Measurements from ENCODE around the gene SETD7.
A peak's percentile ranks its signal among the peaks of the same experiment; 100 is the strongest.

SETD7 gene

GRCh38 chr4:139556071-139556723, at the start of gene SETD7:
TSS of gene SETD7 (minus strand) at chr4:139556219. CDS start at chr4:139556137, 82 bp downstream.
- H4K20me1 ChIP-seq (ENCODE audit: insufficient read depth, low read length): peaks cover 23% of the 10 kb centered on the region; the same call in 1 of the 2 replicates
- H3K79me2 ChIP-seq (ENCODE audit: low read length): peaks cover 44% of the 10 kb centered on the region
- H2AFZ ChIP-seq (ENCODE audit: low read length): peak within 1 kb of the TSS; percentile 74
- H3K9me2 ChIP-seq (replicated peaks; ENCODE audit: insufficient read depth, low read length): no peaks in the 10 kb centered on the region
- peak; percentile 82 for DNase-seq
- no peaks in the 10 kb centered on the region for H3K27me3 ChIP-seq (replicated peaks; ENCODE audit: insufficient read depth, low read length)
- peak within 1 kb of the TSS; percentile 93 for H3K4me3 ChIP-seq (ENCODE audit: low read length)
- TF ChIP-seq CTCF (IDR thresholded peaks at IDR 0.05; ENCODE audit: low read length) (no peak), EZH2 (optimal IDR thresholded peaks at IDR 0.05; ENCODE audit: low read depth, low read length) (no peak), EZH2phosphoT487 (IDR thresholded peaks at IDR 0.05; ENCODE audit: low read length) (no peak)
- peak within 1 kb of the TSS; percentile 94 for H3K4me2 ChIP-seq (ENCODE audit: low read depth, low read length)
- peaks cover 18% of the 10 kb centered on the region for H3F3A ChIP-seq (ENCODE audit: insufficient read depth, low read length)
- peak within 1 kb of the TSS; percentile 89 for H3K27ac ChIP-seq (ENCODE audit: low read length)
- no peaks in the 10 kb centered on the region for H3K36me3 ChIP-seq (replicated peaks; ENCODE audit: insufficient read depth, low read length)
- peak within 1 kb of the TSS; percentile 96 for H3K9ac ChIP-seq (ENCODE audit: low read length)
- H3K9me3 ChIP-seq (replicated peaks; ENCODE audit: insufficient read depth, low read length): no peaks in the 10 kb centered on the region
- peaks cover 22% of the 10 kb centered on the region for H3K4me1 ChIP-seq (ENCODE audit: low read length)

- H3K79me2 ChIP-seq (ENCODE audit: low read length): no peaks in the 10 kb centered on the region
- no peaks in the 10 kb centered on the region for H3K9me2 ChIP-seq (replicated peaks; ENCODE audit: insufficient read depth, low read length)
- no peak overlapping the region for H3K27ac ChIP-seq (ENCODE audit: low read length)
- H3F3A ChIP-seq (ENCODE audit: insufficient read depth, low read length): peaks cover 6% of the 10 kb centered on the region; the same call in 1 of the 2 replicates
- H3K27me3 ChIP-seq (replicated peaks; ENCODE audit: insufficient read depth, low read length): no peaks in the 10 kb centered on the region
- H3K4me2 ChIP-seq (ENCODE audit: low read depth, low read length): no peak overlapping the region
- H3K4me3 ChIP-seq (ENCODE audit: low read length): no peak overlapping the region
- H3K9me3 ChIP-seq (replicated peaks; ENCODE audit: insufficient read depth, low read length): no peaks in the 10 kb centered on the region
- peaks cover 23% of the 10 kb centered on the region for H3K4me1 ChIP-seq (ENCODE audit: low read length)
- H3K9ac ChIP-seq (ENCODE audit: low read length): no peak overlapping the region
- no peak for TF ChIP-seq EZH2 (optimal IDR thresholded peaks at IDR 0.05; ENCODE audit: low read depth, low read length)
- no peak for TF ChIP-seq EZH2phosphoT487 (IDR thresholded peaks at IDR 0.05; ENCODE audit: low read length)
- TF ChIP-seq CTCF (IDR thresholded peaks at IDR 0.05; ENCODE audit: low read length): no peak
- DNase-seq: no peak
- H3K36me3 ChIP-seq (replicated peaks; ENCODE audit: insufficient read depth, low read length): no peaks in the 10 kb centered on the region
- no peak overlapping the region for H2AFZ ChIP-seq (ENCODE audit: low read length)
- no peaks in the 10 kb centered on the region for H4K20me1 ChIP-seq (ENCODE audit: insufficient read depth, low read length)
Measured at GRCh38 chr4:139605516-139605915, 49.5 kb upstream of the SETD7 start.

GRCh38 chr4:139603576-139604410, 47.8 kb upstream of the SETD7 start:
- DNase-seq: peak; percentile 86
- H3K27me3 ChIP-seq (replicated peaks; ENCODE audit: insufficient read depth, low read length): no peaks in the 10 kb centered on the region
- H3K9me2 ChIP-seq (replicated peaks; ENCODE audit: insufficient read depth, low read length): no peaks in the 10 kb centered on the region
- no peaks in the 10 kb centered on the region for H3K79me2 ChIP-seq (ENCODE audit: low read length)
- H3K4me3 ChIP-seq (ENCODE audit: low read length): no peak overlapping the region
- TF ChIP-seq CTCF (IDR thresholded peaks at IDR 0.05; ENCODE audit: low read length) (peak; percentile 78), EZH2phosphoT487 (IDR thresholded peaks at IDR 0.05; ENCODE audit: low read length) (no peak)
- H4K20me1 ChIP-seq (ENCODE audit: insufficient read depth, low read length): no peaks in the 10 kb centered on the region
- H3K4me2 ChIP-seq (ENCODE audit: low read depth, low read length): no peak overlapping the region
- H3K4me1 ChIP-seq (ENCODE audit: low read length): peaks cover 23% of the 10 kb centered on the region
- peaks cover 6% of the 10 kb centered on the region; the same call in 1 of the 2 replicates for H3F3A ChIP-seq (ENCODE audit: insufficient read depth, low read length)
- no peaks in the 10 kb centered on the region for H3K9me3 ChIP-seq (replicated peaks; ENCODE audit: insufficient read depth, low read length)
- no peak overlapping the region; the same call in 1 of the 2 replicates for H2AFZ ChIP-seq (ENCODE audit: low read length)
- no peak overlapping the region for H3K27ac ChIP-seq (ENCODE audit: low read length)
- H3K9ac ChIP-seq (ENCODE audit: low read length): no peak overlapping the region
- no peaks in the 10 kb centered on the region for H3K36me3 ChIP-seq (replicated peaks; ENCODE audit: insufficient read depth, low read length)

Measured in MM.1S (cell line).